Breast epithelium (tissue), 3 donors: Measurements from ENCODE around the gene NPHP1.

Experiments used
- CTCF ChIP-seq, 3 donors: fragments of 450-650 bp; IDR thresholded peaks; one replicate each; pipeline ENCODE4 v1.5.1; 2016 to 2017; ENCODE audit warnings: antibody characterized with exemption in 3 of 3, mild to moderate bottlenecking in 3 of 3, moderate library complexity in 3 of 3
- POLR2A ChIP-seq: fragments of 450-650 bp; IDR thresholded peaks from one replicate; pipeline ENCODE4 v1.6.1; 2016; ENCODE audit warnings: antibody characterized with exemption, mild to moderate bottlenecking, moderate library complexity

- TF ChIP-seq CTCF (IDR thresholded peaks at IDR 0.05) (no peak), POLR2A (no peak)
Observed at GRCh38 chr2:110204408-110205385, at the start of gene NPHP1.
